A673 (cell line): ENCODE results near the gene PIAS4.

Experiments
- CTCF ChIP-seq: fragments of 300-800, 200-600 bp; sonication (generic); conservative IDR thresholded peaks from 2 replicates; pipeline ENCODE4 v1.5.1; 2017; ENCODE audit warnings: low read depth, mild to moderate bottlenecking, antibody characterized with exemption, low read length, moderate library complexity, mixed read lengths
- EZH2 ChIP-seq: fragments of 200-600 bp; sonication (generic); IDR thresholded peaks from 2 replicates; pipeline ENCODE4 v1.6.1; 2017; ENCODE audit warnings: borderline replicate concordance, low read depth, mild to moderate bottlenecking, mixed read lengths, antibody characterized with exemption, low read length; ENCODE audit not compliant: poor library complexity, severe bottlenecking

GRCh38 chr19:4080473-4080872 lies 72.9 kb downstream of the PIAS4 start:
- TF ChIP-seq CTCF (no peak), EZH2 (no peak)
